ENCODE results near the gene LDAH.

- TF ChIP-seq POLR2AphosphoS5 (IDR thresholded peaks at IDR 0.05; ENCODE audit: insufficient read depth, low read depth, low read length) (no peak), CTCF (IDR thresholded peaks at IDR 0.05; ENCODE audit: extremely low read depth in 1 of 2, insufficient read depth in 1 of 2, low read depth in 1 of 2, low read length in 2 of 2) (no peak)
Observed at GRCh38 chr2:20693317-20693716, 129.6 kb downstream of the LDAH start.

All from endothelial cell of umbilical vein (primary cell).